Myocyte (in vitro differentiated cells): ENCODE data around the gene SLBP. TPM values are rescaled to one million over a fixed set of nuclear protein-coding genes. Genes with fewer than 3 reads are reported as not detected.

Experiments used
- DNase-seq: peaks from one replicate; pipeline ENCODE4 v3.0.0-alpha.2; 2012; ENCODE audit warnings: low read depth
- total RNA-seq: library from RNA; depleted of rRNA; stranded (reverse); fragments of >200 nt; gene quantifications from 2 replicates; pipeline ENCODE4 v1.2.3, GENCODE V29; 2014

SLBP gene
- total RNA-seq, 1 donor from 2014 or later, result 76.9 TPM

DNA sequence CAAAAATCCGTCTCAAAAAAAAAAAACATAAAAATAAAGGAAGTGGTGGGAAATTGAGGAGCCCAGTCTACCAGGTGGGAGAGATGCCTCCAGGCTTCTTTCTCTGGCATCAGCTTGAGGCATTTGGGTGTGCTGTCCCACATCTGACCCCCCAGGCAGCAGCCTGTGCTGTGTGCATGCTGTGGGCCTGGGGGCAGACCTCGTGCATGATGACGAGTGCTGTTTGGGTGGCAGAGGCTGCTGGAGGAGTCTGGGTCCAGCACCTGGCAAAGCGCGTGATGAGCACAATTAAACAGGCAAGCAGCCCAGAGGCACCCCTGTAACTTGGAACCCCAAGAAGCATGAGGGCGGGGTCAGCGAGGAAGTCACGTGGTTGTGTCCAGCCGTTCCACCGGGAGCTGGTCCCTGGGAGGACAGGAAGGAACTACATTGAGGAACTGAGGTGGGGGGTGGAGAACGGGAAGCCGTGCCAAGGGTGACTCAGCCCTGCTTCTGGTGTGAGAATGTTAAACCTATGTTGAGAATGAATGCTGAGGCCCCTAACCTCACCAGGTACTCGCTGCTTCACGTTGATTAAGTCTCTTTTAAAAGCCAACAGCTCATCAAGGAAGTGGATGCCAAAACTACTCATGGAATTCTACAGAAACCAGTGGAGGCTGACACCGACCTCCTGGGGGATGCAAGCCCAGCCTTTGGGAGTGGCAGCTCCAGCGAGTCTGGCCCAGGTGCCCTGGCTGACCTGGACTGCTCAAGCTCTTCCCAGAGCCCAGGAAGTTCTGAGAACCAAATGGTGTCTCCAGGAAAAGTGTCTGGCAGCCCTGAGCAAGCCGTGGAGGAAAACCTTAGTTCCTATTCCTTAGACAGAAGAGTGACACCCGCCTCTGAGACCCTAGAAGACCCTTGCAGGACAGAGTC, 15.3 kb upstream of the SLBP start:
- peak; percentile 32 for DNase-seq

DNA sequence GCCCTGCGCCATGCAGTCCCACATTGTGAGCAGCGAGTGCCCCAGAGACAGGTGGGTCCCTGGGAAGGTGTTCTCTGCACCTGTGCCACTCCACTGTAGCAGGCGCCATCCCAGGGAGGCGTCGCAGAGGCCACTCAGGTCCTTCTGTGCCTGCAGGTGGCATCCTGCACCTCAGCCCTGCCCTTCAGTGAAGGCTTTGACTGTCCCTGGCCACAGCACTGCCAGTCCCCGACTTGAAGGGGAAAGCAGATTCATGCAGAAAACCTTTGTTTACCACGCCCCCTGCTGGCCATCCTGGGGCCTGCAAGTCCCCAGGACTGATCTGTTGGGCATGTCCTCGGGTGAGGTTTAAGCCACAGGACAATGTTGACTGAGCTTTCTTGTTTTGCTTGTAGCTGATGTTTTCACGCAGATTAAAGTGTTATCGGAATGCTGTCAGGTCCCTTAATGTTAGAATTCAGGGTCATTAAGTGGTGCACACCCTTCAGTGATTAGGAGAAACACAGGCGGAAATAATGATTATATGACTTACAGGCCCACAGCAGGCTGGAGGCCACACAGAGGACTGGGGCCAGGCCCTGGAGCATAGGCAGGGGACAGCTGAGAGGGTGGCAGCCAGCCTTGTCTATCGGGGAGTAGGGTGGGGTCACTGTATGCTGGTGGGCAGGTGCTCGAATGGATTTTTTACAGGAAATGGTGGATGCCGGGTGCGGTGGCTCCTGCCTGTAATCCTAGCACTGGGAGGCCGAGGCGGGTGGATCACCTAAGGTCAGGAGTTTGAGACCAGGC, 14.2 kb upstream of the SLBP start:
- peak; percentile 91 for DNase-seq

DNA sequence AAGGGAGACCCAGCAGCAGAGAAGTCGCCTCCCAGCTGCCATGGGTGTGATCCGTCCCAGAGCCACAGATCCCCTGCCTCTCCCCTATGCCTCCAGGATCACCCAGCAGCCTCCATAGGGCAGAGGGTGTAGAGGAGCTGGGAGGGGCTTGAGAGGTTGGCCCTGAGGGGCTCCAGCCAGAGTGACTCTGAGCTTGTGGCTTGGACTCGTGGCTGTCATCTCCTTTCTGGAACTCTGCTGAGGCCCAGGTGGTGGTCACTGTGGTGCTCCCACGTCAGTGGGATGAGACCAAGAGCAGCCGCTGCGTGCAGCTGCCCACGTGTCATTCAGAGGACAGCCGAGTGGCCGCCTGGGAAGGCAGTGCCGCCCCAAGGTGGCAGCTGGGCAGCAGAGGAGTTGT, 13.4 kb upstream of the SLBP start:
- peak; percentile 65 for DNase-seq

DNA sequence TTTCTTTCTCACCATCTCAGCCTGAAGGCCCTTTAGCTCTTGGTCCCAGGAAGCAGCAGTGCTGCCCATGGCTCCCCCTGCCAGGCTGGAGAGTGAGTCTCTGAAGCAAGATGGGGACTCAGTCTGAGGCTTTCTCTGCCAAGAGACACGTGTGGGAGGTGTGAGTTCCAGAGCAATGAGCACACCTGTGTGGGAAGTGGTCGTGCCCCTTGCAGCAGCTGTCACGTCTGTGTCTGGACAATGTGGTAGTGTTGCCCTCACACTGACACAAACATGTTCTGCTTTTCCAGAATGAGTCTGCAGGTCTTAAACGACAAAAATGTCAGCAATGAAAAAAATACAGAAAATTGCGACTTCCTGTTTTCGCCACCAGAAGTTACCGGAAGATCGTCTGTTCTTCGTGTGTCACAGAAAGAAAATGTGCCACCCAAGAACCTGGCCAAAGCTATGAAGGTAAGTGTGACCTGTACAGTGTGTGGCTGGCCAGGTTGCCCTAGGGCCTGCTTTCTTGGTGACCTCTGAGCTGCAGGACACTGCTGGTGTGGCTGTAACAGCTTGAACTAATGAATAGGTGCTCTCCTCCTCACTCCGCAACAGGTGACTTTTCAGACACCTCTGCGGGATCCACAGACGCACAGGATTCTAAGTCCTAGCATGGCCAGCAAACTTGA, 11.1 kb upstream of the SLBP start:
- no peak for DNase-seq

DNA sequence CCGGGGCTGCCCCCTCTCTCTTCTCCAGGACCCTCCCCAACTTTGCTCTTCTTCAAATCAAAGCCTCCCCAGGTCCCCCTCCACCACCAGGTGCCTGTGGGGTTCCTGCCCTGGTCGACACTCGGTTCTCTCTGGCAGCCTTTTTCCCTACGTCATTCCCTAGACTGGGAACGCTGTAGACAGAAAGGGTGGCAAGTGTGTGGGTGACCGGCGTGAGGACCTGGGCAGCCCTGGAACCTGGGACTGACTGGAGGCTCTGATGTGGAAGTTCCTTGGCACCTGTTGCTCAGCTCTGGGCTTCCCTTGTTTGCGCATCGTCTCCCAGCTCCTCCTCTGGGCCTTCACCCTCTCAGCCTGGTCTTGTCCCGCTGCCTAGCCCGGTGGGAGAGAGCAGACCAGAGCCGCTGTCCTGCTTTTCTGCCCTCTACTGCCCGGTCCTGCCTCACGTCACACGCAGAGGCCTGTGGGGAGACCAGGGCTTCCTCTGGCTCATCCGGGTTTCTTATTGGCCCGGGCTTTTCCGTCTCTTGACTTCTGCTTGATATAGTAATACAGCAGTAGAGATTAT, 10.5 kb upstream of the SLBP start:
- peak; percentile 12 for DNase-seq

DNA sequence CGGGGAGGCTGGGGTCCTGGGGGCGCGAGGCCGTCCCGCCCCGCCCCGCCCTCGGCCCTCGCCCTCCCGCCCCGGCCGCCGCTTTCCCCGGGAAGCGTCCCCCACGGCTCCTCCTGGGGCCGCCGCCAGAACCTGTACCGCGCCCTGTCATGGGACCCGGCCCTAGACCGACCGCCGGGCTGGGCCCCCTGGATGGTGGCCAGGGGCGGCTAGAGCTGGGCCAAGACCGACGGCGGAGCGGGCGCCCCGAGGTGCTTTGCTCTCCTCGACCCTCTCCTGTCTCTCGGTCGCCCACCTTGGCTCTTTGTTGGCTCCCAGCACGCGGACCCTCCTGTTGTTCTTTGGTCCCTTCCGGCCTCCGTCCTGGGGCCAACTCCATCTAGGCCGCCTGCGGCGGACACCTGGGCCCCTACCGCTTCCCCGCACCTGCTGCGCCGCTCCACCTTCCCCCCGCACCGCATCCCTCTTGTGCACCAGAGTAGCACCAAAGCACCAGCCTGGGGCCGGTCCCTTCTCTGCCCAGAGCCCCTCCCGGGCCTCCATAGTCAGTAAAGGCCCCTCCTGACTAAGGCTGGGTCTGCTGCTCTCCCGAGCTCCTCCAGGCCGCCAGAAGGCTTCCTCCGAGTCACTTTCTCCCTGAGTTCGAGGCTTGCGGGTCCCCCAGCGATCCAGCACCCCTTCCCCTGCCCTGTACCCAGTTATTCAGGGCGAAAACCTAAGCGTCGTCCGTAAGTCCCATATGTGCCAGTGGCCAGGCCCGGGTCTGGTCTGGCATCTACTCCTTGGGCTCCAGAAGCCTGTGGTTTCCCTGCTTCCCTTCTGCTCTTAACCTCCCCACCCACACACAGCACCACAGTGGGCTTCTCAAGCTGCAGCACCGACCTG, 9.8 kb upstream of the SLBP start:
- no peak for DNase-seq

DNA sequence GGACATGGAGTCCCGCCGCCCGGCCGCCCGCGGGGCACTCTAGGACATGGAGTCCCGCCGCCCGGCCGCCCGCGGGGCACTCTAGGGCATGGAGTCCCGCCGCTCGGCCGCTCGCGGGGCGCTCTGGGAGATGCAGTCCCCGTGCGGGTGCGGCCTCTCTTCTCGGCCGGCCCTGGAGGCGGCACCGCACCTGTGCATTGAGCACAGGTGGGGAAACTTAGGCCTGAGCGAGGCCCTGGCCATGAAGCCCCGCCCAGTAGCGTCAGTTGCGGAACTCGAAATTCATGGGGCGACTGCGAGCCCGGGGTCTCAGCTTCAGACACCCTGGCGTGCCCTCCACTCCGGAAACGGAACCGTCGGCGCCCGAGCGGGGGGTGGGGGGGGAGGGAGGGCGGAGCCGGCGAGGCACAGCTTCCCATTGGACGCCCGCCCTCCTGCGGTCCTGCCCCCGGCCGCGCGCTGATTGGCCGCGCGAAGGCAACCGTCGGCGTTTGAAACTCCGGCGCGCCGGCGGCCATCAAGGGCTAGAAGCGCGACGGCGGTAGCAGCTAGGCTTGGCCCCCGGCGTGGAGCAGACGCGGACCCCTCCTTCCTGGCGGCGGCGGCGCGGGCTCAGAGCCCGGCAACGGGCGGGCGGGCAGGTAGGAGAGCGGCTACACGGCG, 9.0 kb upstream of the SLBP start, which contains the start of the genes TACC3 and TMEM129:
TACC3 (plus strand) TSS at position 519 of the 663 bp plus-strand sequence. CDS start 1,901 bp downstream, outside the sequence.
TMEM129 (minus strand) TSS at position 321 of the 663 bp plus-strand sequence. CDS start 486 bp downstream, outside the sequence.
- DNase-seq, result peak; percentile 97

DNA sequence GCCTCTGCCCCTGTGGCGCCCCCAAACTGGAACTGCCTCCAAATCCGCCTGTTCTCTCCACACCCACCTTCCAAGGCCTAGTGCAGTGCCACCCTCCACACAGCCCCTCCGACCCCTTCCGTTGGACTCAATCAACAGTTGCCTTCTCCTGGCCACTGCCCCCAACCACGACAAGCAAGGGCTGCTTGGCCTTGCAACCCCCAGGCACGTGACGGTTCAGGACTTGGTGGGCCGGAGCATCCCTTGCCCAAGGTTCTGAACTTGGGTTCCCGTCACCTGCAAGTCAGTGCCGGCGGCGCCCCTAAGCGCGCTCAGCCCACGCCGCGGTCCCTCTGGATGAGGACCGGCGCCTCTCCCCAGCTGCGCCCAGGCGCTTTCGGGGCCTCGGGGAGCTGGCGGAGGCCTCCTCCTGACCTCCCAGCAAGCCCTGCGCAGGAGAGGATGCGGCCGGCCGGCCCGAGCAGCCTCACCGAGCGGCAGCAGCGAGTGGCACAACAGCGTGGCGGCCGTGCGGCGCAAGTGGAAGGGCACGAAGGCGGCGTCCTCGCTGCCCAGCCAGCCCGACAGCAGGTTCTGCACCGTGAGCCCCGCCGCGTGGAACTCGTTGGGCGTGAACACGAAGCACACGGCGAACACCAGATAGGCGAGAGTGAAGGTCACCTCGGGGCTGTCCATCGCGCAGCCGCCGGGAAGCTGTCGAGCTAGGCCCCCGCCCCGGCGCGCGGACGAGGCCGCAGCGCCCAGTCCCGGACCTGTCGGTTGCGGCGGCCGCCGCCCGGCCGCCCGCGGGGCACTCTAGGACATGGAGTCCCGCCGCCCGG, 8.3 kb upstream of the SLBP start:
- DNase-seq, result peak; percentile 59

DNA sequence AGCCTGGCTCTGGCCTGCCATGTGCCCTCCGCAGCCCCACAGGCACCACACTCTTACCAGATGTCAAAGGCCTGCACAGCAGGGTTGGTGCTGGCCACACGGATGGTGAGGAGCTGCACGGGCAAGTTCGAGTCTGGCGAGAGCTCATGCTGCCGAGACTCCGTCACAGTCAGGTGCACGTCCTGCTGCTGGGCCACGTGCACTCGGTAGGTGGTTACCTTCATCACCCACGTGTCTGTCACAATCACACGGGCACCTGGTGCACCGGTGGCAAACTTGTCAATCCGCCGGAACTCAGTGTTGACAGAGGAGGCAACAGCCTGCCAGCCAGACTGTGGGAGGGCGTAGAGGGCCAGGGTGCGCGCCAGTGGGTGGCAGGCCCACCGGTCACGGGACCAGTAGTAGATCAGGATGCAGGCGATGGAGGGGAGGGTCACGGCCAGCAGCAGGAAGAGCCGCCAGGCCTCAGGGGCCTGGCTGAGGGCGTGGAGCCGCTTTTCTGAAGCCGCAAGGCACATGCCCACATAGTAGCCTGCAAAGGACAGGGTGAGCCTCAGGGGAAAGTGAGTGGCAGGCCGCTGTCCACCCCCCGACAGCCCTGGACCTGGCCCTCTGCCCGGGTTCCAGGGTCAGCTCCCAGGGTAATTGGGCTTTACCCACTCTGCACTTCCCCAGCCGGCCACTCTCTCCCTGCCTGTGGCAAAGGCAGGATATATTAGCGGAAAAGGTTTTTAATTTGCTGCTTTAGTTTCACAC, 6.2 kb upstream of the SLBP start:
- no peak for DNase-seq

DNA sequence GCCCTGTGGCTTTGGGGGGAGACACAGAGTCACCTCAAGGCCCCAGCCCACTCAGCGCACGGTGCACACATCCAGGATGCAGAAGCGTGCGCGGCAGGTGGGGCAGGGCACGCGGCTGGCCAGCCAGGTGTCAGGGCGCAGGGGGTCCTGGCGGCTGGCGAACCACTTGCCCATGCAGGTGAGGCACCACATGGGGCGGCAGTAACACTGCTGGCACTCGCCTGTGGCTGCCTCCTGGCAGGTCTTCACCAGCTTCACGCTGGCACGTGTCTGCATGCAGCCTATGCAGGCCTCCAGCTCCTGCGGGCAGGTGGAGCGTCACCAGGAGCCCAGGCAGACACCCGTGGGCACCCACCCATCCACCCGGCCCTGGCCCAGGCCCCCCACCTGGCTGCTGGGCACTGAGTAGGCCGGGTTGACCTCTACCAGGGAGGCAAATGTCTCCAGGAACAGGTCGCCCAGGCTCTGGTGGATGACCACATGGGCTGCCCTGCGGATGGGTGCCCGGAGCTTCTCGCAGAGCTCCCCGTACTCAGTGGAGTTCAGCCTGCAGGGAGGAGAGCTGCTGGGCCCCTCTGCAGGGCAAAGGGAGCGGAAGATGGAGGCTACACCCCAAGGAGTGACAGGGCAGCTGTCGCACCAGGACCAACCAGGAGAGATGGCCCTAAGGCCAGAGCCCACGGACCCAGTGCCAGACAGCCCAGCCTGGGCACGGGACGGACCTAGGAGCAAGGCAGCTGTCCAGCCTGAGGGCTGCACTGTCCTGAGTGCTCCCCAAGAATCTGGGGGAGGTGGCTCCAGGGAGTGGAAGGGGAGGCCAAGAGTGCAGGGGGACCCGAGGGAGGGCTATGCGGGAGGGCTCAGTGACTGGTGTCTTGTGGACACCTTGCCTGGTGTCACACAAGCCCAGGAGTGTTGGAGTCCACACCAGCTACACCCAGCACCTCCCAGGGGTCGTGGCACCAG, 5.3 kb upstream of the SLBP start:
- DNase-seq, result no peak

DNA sequence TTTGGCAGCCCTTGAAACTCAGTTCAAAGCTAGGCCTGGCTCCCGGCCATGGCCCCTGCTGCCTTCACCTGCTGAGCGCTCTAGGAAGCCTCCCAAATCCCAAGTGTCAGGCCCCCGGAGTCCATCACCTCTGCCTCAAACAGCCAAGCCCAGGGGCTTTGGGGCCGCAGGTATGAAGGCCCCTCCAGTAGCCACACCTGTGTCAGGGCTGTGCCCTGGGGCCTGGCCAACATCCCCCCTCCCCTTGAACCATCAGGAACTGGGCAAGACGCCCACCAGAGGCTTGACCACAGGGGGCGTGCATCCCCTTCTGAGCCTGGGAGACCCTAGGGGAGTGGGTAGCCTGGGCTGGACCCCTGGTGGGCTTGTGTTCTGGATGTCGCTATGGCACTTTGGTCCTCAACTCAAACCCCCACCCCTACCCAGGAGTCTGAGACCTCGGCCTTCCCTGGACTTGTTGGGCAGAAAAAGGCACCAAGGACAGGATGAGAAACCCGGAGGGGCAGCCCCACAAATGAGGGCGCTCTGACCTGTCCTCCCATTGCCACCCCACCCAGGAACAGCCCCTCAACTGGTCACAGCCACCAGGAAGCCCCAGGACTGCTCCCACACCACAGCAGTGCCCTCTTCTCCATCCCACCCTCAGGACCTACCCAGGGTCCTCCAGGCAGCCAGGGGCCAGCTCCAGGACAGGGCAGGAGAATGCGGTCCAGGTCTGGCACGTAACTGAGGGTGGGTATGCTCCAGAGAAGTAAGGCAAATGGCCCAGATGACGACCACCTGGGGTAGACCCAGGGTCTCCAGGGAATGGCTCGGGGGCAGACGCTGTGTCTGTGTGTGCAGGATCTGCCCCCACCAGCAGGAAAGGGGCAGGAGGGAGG, 4.2 kb upstream of the SLBP start:
- no peak for DNase-seq

DNA sequence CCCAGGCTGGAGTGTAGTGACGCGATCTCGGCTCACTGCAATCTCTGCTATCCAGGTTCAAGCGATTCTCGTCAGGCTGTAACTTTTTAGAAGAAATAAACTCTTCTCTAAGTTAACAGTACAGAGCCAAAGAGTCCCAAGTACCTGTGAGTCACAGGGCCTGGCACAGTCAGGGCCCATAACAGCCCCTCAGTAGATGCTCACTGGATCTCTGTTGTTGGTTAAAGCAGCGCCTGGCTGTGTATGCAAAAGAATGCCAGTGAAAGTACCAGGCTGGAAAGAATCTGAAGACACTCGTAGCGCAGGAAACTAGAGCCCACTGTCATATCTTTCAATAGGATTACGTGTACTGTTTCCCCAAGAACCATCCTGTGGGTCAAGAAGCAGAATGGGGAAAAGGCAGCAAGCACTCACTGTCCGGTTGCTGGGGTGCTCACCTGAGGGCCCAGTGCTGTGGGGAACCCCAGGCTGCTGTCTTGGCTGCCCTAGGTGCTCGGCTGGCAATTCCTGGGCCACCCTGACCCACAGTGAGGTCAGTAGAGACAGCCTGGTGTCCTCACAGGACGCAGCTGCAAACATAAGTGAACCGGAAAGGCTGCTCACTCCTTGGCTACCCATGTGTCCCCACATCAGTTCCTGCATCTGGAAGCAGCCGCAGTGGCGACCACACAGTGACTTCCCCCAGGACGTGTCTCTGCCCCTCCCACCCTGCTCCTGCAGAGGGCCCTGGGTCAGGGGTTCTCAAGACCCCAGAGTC, 3.1 kb upstream of the SLBP start:
- DNase-seq, result no peak

DNA sequence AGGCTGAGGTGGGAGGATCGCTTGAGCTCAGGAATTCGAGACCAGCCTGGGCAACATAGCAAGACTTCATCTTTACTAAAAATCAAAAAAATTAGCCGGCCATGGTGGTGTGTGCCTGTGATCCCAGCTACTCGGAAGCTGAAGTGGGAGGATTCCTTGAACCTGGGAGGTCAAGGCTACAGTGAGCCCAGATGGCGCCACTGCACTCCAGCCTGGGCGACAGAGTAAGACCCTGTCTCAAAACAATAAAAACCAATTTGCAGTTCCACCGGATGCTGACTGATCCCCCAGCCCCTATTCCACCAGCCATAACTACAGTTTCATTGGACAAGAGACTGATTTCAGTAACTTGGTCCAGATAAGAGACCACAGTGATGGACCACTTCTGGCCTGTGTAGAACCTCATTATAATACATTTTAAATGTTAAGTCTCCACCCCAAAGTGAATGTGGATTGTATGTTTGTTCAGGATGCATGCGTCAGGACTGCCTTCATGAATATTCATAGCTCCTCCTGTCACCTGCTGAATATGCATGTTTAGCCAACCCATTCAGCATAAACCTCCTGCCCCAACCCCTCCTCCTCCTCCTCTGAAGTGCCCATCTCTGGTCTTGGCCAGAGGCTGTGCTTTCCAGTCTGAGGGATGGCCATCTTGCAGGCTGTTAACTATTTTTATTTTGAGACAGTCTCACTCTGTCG, 2.3 kb upstream of the SLBP start:
- no peak for DNase-seq
